ENCODE measurements around the gene DHH. TPM values are rescaled to one million over a fixed set of nuclear protein-coding genes. Genes with fewer than 3 reads are reported as not detected.
A peak's percentile ranks its signal among the peaks of the same experiment; 100 is the strongest.

Gene DHH
- total RNA-seq, 4 donors from 2014 or later, result 0.26 to 1.7 (median 1.5) TPM; not detected in 1

DNA sequence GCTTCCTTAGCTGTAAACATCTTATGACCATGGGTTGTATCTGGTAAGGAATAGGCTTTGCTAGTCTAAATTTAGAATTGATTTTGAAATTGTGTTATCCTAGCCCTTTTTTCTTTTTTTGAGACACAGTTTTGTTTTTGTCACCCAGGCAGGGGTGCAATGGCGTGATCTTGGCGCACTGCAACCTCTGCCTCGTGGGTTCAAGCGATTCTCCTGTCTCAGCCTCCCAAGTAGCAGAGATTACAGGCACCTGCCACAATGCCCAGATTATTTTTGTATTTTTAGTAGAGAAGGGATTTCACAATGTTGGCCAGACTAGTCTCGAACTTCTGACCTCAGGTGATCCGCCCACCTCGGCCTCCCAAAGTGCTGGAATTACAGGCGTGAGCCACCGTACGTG is 39.0 kb upstream of the DHH start:
- Histone ChIP-seq H3K27me3 (no peaks in the 10 kb centered on the region), H3K4me1 (no peaks in the 10 kb centered on the region), H3K36me3 (no peaks in the 10 kb centered on the region), H3K9me3 (no peaks in the 10 kb centered on the region), H3K4me3 (no peak overlapping the region), H3K27ac (peak overlapping the region; percentile 100)
- DNase-seq, result no peak
- TF ChIP-seq, protein P1, sequence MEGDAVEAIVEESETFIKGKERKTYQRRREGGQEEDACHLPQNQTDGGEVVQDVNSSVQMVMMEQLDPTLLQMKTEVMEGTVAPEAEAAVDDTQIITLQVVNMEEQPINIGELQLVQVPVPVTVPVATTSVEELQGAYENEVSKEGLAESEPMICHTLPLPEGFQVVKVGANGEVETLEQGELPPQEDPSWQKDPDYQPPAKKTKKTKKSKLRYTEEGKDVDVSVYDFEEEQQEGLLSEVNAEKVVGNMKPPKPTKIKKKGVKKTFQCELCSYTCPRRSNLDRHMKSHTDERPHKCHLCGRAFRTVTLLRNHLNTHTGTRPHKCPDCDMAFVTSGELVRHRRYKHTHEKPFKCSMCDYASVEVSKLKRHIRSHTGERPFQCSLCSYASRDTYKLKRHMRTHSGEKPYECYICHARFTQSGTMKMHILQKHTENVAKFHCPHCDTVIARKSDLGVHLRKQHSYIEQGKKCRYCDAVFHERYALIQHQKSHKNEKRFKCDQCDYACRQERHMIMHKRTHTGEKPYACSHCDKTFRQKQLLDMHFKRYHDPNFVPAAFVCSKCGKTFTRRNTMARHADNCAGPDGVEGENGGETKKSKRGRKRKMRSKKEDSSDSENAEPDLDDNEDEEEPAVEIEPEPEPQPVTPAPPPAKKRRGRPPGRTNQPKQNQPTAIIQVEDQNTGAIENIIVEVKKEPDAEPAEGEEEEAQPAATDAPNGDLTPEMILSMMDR (IDR thresholded peaks at IDR 0.05), result no peak
- TF ChIP-seq POLR2A (IDR thresholded peaks at IDR 0.05), result no peak
- intact Hi-C loops (cut with DNase I; ENCODE audit: low total_unique reads), result loop anchor here (10.0 kb wide), 1 partner anchor 101 kb away; no protein-coding TSS in a partner anchor

GRCh38 chr12:49133014-49133413 is 38.4 kb upstream of the DHH start:
- DNase-seq, result no peak
- Histone ChIP-seq H3K9me3 (no peaks in the 10 kb centered on the region), H3K27me3 (no peaks in the 10 kb centered on the region), H3K36me3 (no peaks in the 10 kb centered on the region), H3K4me3 (peak overlapping the region in 1 of 2 donors; percentile 14), H3K4me1 (no peaks in the 10 kb centered on the region), H3K27ac (peak overlapping the region; percentile 100)
- TF ChIP-seq, protein P1 (IDR thresholded peaks at IDR 0.05), result no peak
- TF ChIP-seq POLR2A (IDR thresholded peaks at IDR 0.05), result no peak
- intact Hi-C loops (cut with DNase I; ENCODE audit: low total_unique reads), result loop anchor here (10.0 kb wide), 1 partner anchor 102 kb away; no protein-coding TSS in a partner anchor

GRCh38 chr12:49131894-49132461 is 37.4 kb upstream of the DHH start:
- Histone ChIP-seq H3K4me3 (peak overlapping the region; percentile 40 to 81), H3K27me3 (no peaks in the 10 kb centered on the region), H3K36me3 (no peaks in the 10 kb centered on the region), H3K27ac (peak overlapping the region; percentile 100), H3K4me1 (no peaks in the 10 kb centered on the region), H3K9me3 (no peaks in the 10 kb centered on the region)
- TF ChIP-seq POLR2A (IDR thresholded peaks at IDR 0.05), result no peak
- TF ChIP-seq, protein P1 (IDR thresholded peaks at IDR 0.05), result no peak
- intact Hi-C loops (cut with DNase I; ENCODE audit: low total_unique reads), result loop anchor here (10.0 kb wide), 1 partner anchor 103 kb away; no protein-coding TSS in a partner anchor
- no peak for DNase-seq

GRCh38 chr12:49131051-49131893 is 36.7 kb upstream of the DHH start, which contains the start of gene TUBA1B:
Gene TUBA1B (minus strand): TSS chr12:49131395. CDS start chr12:49131300, 95 bp downstream.
- Histone ChIP-seq H3K27me3 (no peaks in the 10 kb centered on the region), H3K27ac (peak within 1 kb of the TSS; percentile 100), H3K36me3 (no peaks in the 10 kb centered on the region), H3K4me3 (peak within 1 kb of the TSS; percentile 81 to 99), H3K4me1 (no peaks in the 10 kb centered on the region), H3K9me3 (no peaks in the 10 kb centered on the region)
- TF ChIP-seq, protein P1 (IDR thresholded peaks at IDR 0.05), result peak in 2 of 4 experiments; percentile 4 to 34
- TF ChIP-seq POLR2A (IDR thresholded peaks at IDR 0.05), result peak; percentile 89 to 92
- peak; percentile 91 to 94 for DNase-seq
- intact Hi-C loops (cut with DNase I; ENCODE audit: low total_unique reads), result loop anchor here (10.0 kb wide), 1 partner anchor 104 kb away; no protein-coding TSS in a partner anchor
